ENCODE measurements around the gene CADM2.

Gene CADM2

GRCh38 chr3:85208650-85209049, 249.9 kb downstream of the CADM2 start:
- no peak for DNase-seq

GRCh38 chr3:85210540-85210939, 251.8 kb downstream of the CADM2 start:
- no peak for DNase-seq

- DNase-seq: no peak
These were observed 270.2 kb downstream of the CADM2 start for GRCh38 chr3:85228966-85229365.

GRCh38 chr3:85244091-85244490, 285.3 kb downstream of the CADM2 start:
- DNase-seq: no peak

GRCh38 chr3:85244519-85244918, 285.7 kb downstream of the CADM2 start:
- DNase-seq: no peak

- no peak for DNase-seq
These were observed 293.0 kb downstream of the CADM2 start for GRCh38 chr3:85251766-85252165.

GRCh38 chr3:85252686-85253085, 293.9 kb downstream of the CADM2 start:
- no peak for DNase-seq

- no peak for DNase-seq
These were observed 295.9 kb downstream of the CADM2 start for GRCh38 chr3:85254738-85255137.

GRCh38 chr3:85255949-85256348, 297.2 kb downstream of the CADM2 start:
- DNase-seq: no peak

- DNase-seq: no peak
These were observed 299.5 kb downstream of the CADM2 start for GRCh38 chr3:85258326-85258725.

- DNase-seq: no peak
These were observed 300.0 kb downstream of the CADM2 start for GRCh38 chr3:85258819-85259218.

- DNase-seq: no peak
These were observed 301.0 kb downstream of the CADM2 start for GRCh38 chr3:85259748-85260147.

- no peak for DNase-seq
These were observed 305.6 kb downstream of the CADM2 start for GRCh38 chr3:85264381-85264780.

- DNase-seq: no peak
These were observed 311.7 kb downstream of the CADM2 start for GRCh38 chr3:85270488-85270887.

- no peak for DNase-seq
These were observed 313.1 kb downstream of the CADM2 start for GRCh38 chr3:85271911-85272310.

- no peak for DNase-seq
These were observed 329.5 kb downstream of the CADM2 start for GRCh38 chr3:85288257-85288656.

- DNase-seq: no peak
These were observed 338.5 kb downstream of the CADM2 start for GRCh38 chr3:85297291-85297690.

- DNase-seq: no peak
These were observed 339.2 kb downstream of the CADM2 start for GRCh38 chr3:85298032-85298431.

- DNase-seq: no peak
These were observed 344.4 kb downstream of the CADM2 start for GRCh38 chr3:85303156-85303555.

GRCh38 chr3:85304360-85304964, 345.7 kb downstream of the CADM2 start:
- no peak for DNase-seq

GRCh38 chr3:85312331-85312730, 353.5 kb downstream of the CADM2 start:
- DNase-seq: no peak

- no peak for DNase-seq
These were observed 354.6 kb downstream of the CADM2 start for GRCh38 chr3:85313380-85313779.

GRCh38 chr3:85316252-85316651, 357.5 kb downstream of the CADM2 start:
- DNase-seq: no peak

GRCh38 chr3:85321892-85322291, 363.1 kb downstream of the CADM2 start:
- DNase-seq: no peak

GRCh38 chr3:85330071-85330470, 371.3 kb downstream of the CADM2 start:
- DNase-seq: no peak

GRCh38 chr3:85337895-85338294, 379.1 kb downstream of the CADM2 start:
- no peak for DNase-seq

All from T-helper 9 cell (primary cell).